Measurements from ENCODE around the gene HDAC8.

The HDAC8 gene

DNA sequence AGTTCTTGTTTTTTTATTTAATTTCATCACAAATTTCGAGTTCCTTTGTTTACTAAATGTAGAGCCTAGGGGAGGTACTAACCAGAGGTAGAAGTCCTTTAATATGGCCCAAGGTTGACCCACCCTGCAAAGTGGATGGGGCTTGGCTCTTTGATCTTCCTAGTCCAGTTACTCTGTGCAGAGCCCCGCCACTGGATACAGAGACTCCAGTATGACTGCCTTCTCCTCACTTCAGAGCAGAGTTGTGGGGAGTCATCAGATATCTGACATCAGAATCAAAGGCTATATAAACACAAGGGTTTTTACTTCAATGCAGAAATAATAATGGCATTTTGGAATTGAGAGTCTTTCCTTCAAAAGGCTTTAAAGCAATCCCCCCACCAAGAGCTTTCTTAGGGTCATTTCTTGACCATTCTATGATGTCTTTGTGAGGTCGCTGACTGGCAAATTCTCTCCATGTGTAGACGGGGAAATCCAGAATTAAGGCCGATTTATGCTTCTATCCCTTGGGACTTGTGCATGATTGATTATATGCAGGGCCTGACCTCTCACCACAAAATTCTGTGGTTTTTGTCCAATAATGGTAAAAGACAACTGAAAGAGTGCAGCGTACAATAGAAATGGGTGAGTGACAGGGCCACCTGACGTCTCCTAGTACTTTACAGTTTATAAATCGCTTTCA, 178.7 kb downstream of the HDAC8 start:
- Histone ChIP-seq H3K9me3 (ENCODE audit: insufficient read depth, low read depth, low read length) (no peaks in the 10 kb centered on the region), H3K27ac (ENCODE audit: low read length) (no peak overlapping the region), H3K27me3 (ENCODE audit: insufficient read depth, low read length) (no peaks in the 10 kb centered on the region), H3K4me3 (ENCODE audit: low read length) (no peak overlapping the region), H3K36me3 (ENCODE audit: insufficient read depth, low read depth, low read length) (no peaks in the 10 kb centered on the region), H3K4me1 (ENCODE audit: insufficient read depth, low read length) (peaks cover 7% of the 10 kb centered on the region), H3K9ac (ENCODE audit: low read depth, low read length) (no peak overlapping the region)

DNA sequence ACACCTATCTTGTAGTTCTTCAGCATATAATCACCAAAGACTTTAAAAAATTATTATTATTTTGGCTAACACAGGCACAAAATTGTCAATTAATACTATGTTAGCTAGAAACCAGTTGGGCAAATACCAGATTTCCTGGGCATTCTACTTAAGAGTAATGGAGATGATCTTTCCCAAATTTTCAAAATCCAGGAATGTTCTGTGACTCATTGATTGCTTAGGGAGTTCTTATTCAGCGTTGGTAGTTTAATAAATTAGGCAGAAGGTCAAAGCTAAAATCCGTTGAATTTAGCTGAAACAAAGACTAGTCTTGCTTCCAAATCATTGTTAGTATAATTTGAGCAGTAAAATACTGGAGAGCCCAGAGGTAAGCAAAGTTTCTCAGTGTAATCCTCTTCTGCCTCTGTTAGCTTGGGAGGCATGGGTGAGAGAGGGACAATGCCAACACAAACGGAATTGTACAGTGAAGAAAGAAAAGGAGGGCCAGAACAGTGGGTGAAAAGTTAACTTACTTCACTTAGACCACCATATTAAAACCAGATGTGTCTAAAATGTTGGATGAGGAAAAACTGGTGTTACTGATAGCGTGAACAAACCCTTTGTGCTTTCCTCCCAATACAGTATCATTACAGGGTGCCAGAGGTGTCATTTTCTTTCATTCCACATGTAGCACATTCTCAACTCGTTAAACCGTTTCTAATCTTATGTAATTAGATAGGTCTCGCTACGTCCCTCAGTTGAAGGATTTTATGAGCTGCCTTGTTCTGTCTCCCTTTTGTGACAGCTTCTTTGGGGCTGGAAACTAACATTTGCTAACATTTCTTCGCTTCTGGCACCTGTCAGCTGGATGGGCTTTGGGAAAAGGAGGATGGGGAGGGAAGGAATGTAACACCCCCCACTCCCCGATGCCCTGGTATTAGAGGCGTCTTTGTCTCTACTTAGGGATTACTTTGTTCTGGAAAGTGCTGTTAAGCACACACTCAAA, 179.5 kb downstream of the HDAC8 start:
- H3K36me3 ChIP-seq (ENCODE audit: insufficient read depth, low read depth, low read length), result no peaks in the 10 kb centered on the region
- no peak overlapping the region for H3K9ac ChIP-seq (ENCODE audit: low read depth, low read length)
- H3K4me3 ChIP-seq (ENCODE audit: low read length), result no peak overlapping the region
- no peaks in the 10 kb centered on the region for H3K9me3 ChIP-seq (ENCODE audit: insufficient read depth, low read depth, low read length)
- no peak overlapping the region for H3K27ac ChIP-seq (ENCODE audit: low read length)
- H3K27me3 ChIP-seq (ENCODE audit: insufficient read depth, low read length), result no peaks in the 10 kb centered on the region
- peaks cover 7% of the 10 kb centered on the region for H3K4me1 ChIP-seq (ENCODE audit: insufficient read depth, low read length)

GRCh38 chrX:72392042-72392441, 180.6 kb downstream of the HDAC8 start:
- no peak overlapping the region for H3K4me3 ChIP-seq (ENCODE audit: low read length)
- H3K27me3 ChIP-seq (ENCODE audit: insufficient read depth, low read length), result no peaks in the 10 kb centered on the region
- no peak overlapping the region for H3K9ac ChIP-seq (ENCODE audit: low read depth, low read length)
- no peaks in the 10 kb centered on the region for H3K36me3 ChIP-seq (ENCODE audit: insufficient read depth, low read depth, low read length)
- H3K27ac ChIP-seq (ENCODE audit: low read length), result no peak overlapping the region
- no peaks in the 10 kb centered on the region for H3K9me3 ChIP-seq (ENCODE audit: insufficient read depth, low read depth, low read length)
- H3K4me1 ChIP-seq (ENCODE audit: insufficient read depth, low read length), result peaks cover 7% of the 10 kb centered on the region

DNA sequence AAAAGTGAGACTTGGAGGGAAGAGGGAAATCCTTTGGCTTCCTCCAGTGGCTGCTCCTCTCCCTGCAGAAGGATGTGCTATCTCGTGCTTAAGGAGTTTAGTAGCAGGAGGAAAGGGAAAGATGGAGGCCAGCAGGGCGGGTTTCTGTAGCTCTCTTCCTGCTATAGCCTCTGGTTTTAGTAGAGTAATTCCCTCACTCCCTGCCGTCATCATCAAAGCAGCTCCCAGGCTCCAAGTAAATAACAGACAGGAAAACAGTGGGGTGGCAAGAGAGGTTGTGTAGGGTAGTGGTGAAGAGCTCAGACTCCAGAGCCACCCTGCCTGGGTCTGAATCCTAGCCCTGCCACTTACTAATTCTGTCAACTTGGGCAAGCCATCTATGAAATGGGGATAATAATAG, 185.4 kb downstream of the HDAC8 start:
- H3K27me3 ChIP-seq (ENCODE audit: insufficient read depth, low read length), result no peaks in the 10 kb centered on the region
- no peak overlapping the region for H3K9ac ChIP-seq (ENCODE audit: low read depth, low read length)
- no peaks in the 10 kb centered on the region for H3K9me3 ChIP-seq (ENCODE audit: insufficient read depth, low read depth, low read length)
- H3K36me3 ChIP-seq (ENCODE audit: insufficient read depth, low read depth, low read length), result no peaks in the 10 kb centered on the region
- no peaks in the 10 kb centered on the region; the same call in 1 of the 2 replicates for H3K4me1 ChIP-seq (ENCODE audit: insufficient read depth, low read length)
- H3K4me3 ChIP-seq (ENCODE audit: low read length), result no peak overlapping the region
- no peak overlapping the region for H3K27ac ChIP-seq (ENCODE audit: low read length)

- Histone ChIP-seq H3K4me1 (ENCODE audit: insufficient read depth, low read length) (no peaks in the 10 kb centered on the region; the same call in 1 of the 2 replicates), H3K9me3 (ENCODE audit: insufficient read depth, low read depth, low read length) (no peaks in the 10 kb centered on the region), H3K9ac (ENCODE audit: low read depth, low read length) (no peak overlapping the region), H3K36me3 (ENCODE audit: insufficient read depth, low read depth, low read length) (no peaks in the 10 kb centered on the region), H3K4me3 (ENCODE audit: low read length) (no peak overlapping the region), H3K27ac (ENCODE audit: low read length) (no peak overlapping the region), H3K27me3 (ENCODE audit: insufficient read depth, low read length) (no peaks in the 10 kb centered on the region)
Observed at GRCh38 chrX:72382202-72382595, 190.4 kb downstream of the HDAC8 start.

DNA sequence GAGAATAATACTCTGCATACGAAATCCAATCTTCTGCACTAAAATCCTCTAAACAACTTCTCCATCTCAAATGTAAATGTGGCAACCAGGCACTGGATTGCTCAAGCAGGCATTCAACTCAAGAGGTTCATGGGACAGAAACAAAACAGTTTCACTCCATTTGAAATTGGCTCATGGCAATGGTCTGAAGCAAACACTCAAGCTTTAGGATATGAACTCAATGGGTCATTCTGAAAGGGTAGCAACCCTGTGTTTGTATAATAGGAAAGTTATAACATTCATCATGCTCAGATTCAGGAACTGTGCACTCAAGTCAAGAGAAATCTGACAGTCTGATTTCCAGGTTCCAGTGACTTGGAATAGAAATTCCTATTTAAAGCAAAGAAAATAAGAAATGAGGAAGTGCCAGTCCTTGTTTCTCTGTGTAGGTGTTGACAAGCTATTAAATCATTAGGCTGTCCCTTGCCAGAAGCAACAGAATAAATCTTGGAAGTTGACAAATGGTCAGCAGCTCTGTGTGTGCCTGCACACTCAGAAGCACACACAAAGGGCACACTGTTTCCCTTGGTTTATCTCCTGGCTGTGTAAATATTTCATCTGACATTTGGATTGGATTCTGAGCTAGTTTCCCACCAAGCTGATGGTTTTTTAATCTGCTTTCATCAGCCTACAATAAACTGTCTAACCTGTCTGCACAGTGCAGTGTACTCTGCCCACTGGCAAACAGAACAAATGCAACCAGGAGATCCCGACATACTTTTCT, 191.0 kb downstream of the HDAC8 start:
- no peaks in the 10 kb centered on the region for H3K9me3 ChIP-seq (ENCODE audit: insufficient read depth, low read depth, low read length)
- H3K27ac ChIP-seq (ENCODE audit: low read length), result no peak overlapping the region
- H3K4me3 ChIP-seq (ENCODE audit: low read length), result no peak overlapping the region
- no peaks in the 10 kb centered on the region for H3K36me3 ChIP-seq (ENCODE audit: insufficient read depth, low read depth, low read length)
- no peaks in the 10 kb centered on the region; the same call in 1 of the 2 replicates for H3K4me1 ChIP-seq (ENCODE audit: insufficient read depth, low read length)
- no peaks in the 10 kb centered on the region for H3K27me3 ChIP-seq (ENCODE audit: insufficient read depth, low read length)
- no peak overlapping the region for H3K9ac ChIP-seq (ENCODE audit: low read depth, low read length)

GRCh38 chrX:72376124-72376523, 196.5 kb downstream of the HDAC8 start:
- H3K9ac ChIP-seq (ENCODE audit: low read depth, low read length), result no peak overlapping the region
- no peaks in the 10 kb centered on the region for H3K9me3 ChIP-seq (ENCODE audit: insufficient read depth, low read depth, low read length)
- no peak overlapping the region for H3K4me3 ChIP-seq (ENCODE audit: low read length)
- H3K36me3 ChIP-seq (ENCODE audit: insufficient read depth, low read depth, low read length), result no peaks in the 10 kb centered on the region
- no peaks in the 10 kb centered on the region; the same call in 1 of the 2 replicates for H3K4me1 ChIP-seq (ENCODE audit: insufficient read depth, low read length)
- H3K27ac ChIP-seq (ENCODE audit: low read length), result no peak overlapping the region
- no peaks in the 10 kb centered on the region for H3K27me3 ChIP-seq (ENCODE audit: insufficient read depth, low read length)

- H3K9me3 ChIP-seq (ENCODE audit: insufficient read depth, low read depth, low read length), result no peaks in the 10 kb centered on the region
- no peaks in the 10 kb centered on the region for H3K4me1 ChIP-seq (ENCODE audit: insufficient read depth, low read length)
- no peaks in the 10 kb centered on the region for H3K27me3 ChIP-seq (ENCODE audit: insufficient read depth, low read length)
- no peak overlapping the region for H3K4me3 ChIP-seq (ENCODE audit: low read length)
- H3K9ac ChIP-seq (ENCODE audit: low read depth, low read length), result no peak overlapping the region
- H3K27ac ChIP-seq (ENCODE audit: low read length), result no peak overlapping the region
- no peaks in the 10 kb centered on the region for H3K36me3 ChIP-seq (ENCODE audit: insufficient read depth, low read depth, low read length)
Observed at GRCh38 chrX:72373136-72373535, 199.5 kb downstream of the HDAC8 start.

GRCh38 chrX:72372735-72373134, 199.9 kb downstream of the HDAC8 start:
- H3K9ac ChIP-seq (ENCODE audit: low read depth, low read length), result no peak overlapping the region
- H3K9me3 ChIP-seq (ENCODE audit: insufficient read depth, low read depth, low read length), result no peaks in the 10 kb centered on the region
- no peak overlapping the region for H3K4me3 ChIP-seq (ENCODE audit: low read length)
- no peaks in the 10 kb centered on the region for H3K27me3 ChIP-seq (ENCODE audit: insufficient read depth, low read length)
- no peaks in the 10 kb centered on the region for H3K36me3 ChIP-seq (ENCODE audit: insufficient read depth, low read depth, low read length)
- no peak overlapping the region for H3K27ac ChIP-seq (ENCODE audit: low read length)
- H3K4me1 ChIP-seq (ENCODE audit: insufficient read depth, low read length), result no peaks in the 10 kb centered on the region

DNA sequence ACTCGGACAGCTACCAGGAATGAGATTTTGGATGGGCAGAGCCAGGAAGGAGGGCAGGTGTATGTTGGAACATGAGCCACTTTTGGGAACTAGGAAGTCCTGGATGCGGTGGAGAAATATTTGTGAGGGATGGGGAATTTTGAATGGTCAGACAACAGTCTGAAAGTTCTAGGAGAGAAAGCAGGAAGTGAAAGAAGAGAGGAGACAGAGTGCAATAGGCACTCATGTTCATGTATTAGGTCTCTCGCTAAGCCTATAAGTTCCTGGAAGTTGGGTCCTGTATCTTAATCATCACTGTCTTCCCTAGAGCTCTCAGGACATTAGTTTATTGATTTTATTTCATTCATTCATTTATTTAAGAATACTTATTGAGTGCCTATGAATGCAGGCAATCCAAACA, 201.2 kb downstream of the HDAC8 start:
- Histone ChIP-seq H3K27me3 (ENCODE audit: insufficient read depth, low read length) (no peaks in the 10 kb centered on the region), H3K36me3 (ENCODE audit: insufficient read depth, low read depth, low read length) (no peaks in the 10 kb centered on the region), H3K4me1 (ENCODE audit: insufficient read depth, low read length) (no peaks in the 10 kb centered on the region), H3K27ac (ENCODE audit: low read length) (no peak overlapping the region), H3K4me3 (ENCODE audit: low read length) (no peak overlapping the region), H3K9ac (ENCODE audit: low read depth, low read length) (no peak overlapping the region), H3K9me3 (ENCODE audit: insufficient read depth, low read depth, low read length) (no peaks in the 10 kb centered on the region)

GRCh38 chrX:72368796-72369195, 203.8 kb downstream of the HDAC8 start:
- Histone ChIP-seq H3K4me1 (ENCODE audit: insufficient read depth, low read length) (no peaks in the 10 kb centered on the region), H3K9me3 (ENCODE audit: insufficient read depth, low read depth, low read length) (no peaks in the 10 kb centered on the region), H3K36me3 (ENCODE audit: insufficient read depth, low read depth, low read length) (no peaks in the 10 kb centered on the region), H3K27me3 (ENCODE audit: insufficient read depth, low read length) (no peaks in the 10 kb centered on the region), H3K9ac (ENCODE audit: low read depth, low read length) (no peak overlapping the region), H3K27ac (ENCODE audit: low read length) (no peak overlapping the region), H3K4me3 (ENCODE audit: low read length) (no peak overlapping the region)

All from iPS-20b (cell line).